Thyroid gland (tissue), 4 donors: ENCODE data around the gene CMTM3. TPM values are rescaled to one million over a fixed set of nuclear protein-coding genes. Genes with fewer than 3 reads are reported as not detected.

Experiments
- DNase-seq, 2 donors: peaks; one replicate each; pipeline ENCODE4 v3.0.0-alpha.2; 2019
- H3K27ac ChIP-seq, 3 donors: fragments of 200-600 bp; sonication (generic); 1 replicate in 2 of 3; 2 replicates in 1 of 3; pipeline ENCODE4 v1.5.1; 2016 to 2019; ENCODE audit warnings: mild to moderate bottlenecking in 1 of 3, moderate library complexity in 1 of 3
- H3K27me3 ChIP-seq: fragments of 200-600 bp; sonication (generic); one replicate; pipeline ENCODE4 v1.5.1; 2019
- H3K36me3 ChIP-seq, 2 donors: fragments of 200-600 bp; sonication (generic); one replicate each; pipeline ENCODE4 v1.5.1; 2016 to 2019
- H3K4me1 ChIP-seq, 2 donors: fragments of 200-600 bp; sonication (generic); one replicate each; pipeline ENCODE4 v1.5.1; 2017 to 2019
- H3K4me3 ChIP-seq, 3 donors: fragments of 200-600 bp; sonication (generic); replicated peaks in 1 of 3; 1 replicate in 2 of 3; 2 replicates in 1 of 3; pipeline ENCODE4 v1.5.1; 2016; ENCODE audit warnings: mild to moderate bottlenecking in 1 of 3
- H3K9me3 ChIP-seq: fragments of 200-600 bp; sonication (generic); one replicate; pipeline ENCODE4 v1.5.1; 2017
- POLR2A ChIP-seq, 2 donors: fragments of 450-650 bp; IDR thresholded peaks; one replicate each; pipeline ENCODE4 v1.6.1; 2017; ENCODE audit warnings: antibody characterized with exemption in 2 of 2, mild to moderate bottlenecking in 2 of 2, moderate library complexity in 1 of 2
- WGBS, 2 donors: methylation state at CpG; one replicate each; pipeline ENCODE4 v1.1.5; 2017; 5-methylcytosine and 5-hydroxymethylcytosine counted together
- intact Hi-C: fragments of 100-400 bp; cut with DNase I; formaldehyde crosslinking; loops from one replicate; pipeline ENCODE4 v1.15.1; 2023
- total RNA-seq, 4 donors: library from RNA; depleted of rRNA; stranded (reverse); fragments of >200 nt; gene quantifications; one replicate each; pipeline ENCODE4 v1.2.3, GENCODE V29; 2016
- TF ChIP-seq, protein P1 (sequence below), 6 experiments: fragments of 200-600 bp in 3 of 6; fragments of 450-650 bp in 3 of 6; sonication (generic) in 3 of 6; IDR thresholded peaks; one replicate each; pipeline ENCODE4 v1.5.1; 2016 to 2019; ENCODE audit warnings: antibody characterized with exemption in 6 of 6, mild to moderate bottlenecking in 2 of 6, inconsistent platforms in 1 of 6, moderate library complexity in 1 of 6

The CMTM3 gene
- total RNA-seq, 4 donors from 2014 or later = 5.9 to 32.0 (median 21.3) TPM

DNA sequence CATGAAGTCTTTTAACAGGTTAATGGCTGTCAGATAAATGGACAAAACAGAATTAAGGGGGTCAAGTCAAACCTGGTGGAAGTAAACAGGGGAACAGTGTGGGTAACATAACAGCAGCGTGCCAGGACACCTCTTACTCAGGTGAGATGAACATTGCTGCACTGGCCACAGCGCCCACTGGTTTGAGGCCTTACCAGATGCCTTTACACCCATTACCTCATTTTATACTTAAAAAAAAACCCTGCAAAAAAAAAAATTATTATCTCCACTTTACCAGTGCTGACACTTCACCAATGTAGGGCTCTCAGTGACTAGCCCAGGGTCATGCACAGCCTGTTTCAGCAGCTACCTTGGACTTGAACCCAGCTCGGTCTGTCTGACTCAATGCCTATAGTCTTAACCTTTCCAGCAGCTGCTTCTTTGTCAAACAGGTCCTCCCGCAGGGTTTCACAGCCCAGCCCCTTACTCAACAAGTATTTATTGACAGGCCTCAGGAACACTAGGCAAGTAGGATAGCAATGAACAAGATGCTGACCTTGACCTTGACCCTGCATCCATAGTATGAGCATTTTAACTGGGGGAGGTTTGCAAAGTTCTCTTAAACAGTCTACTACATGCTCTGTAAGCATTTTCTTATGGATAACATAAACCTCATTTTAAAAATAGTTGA is 30.2 kb downstream of the CMTM3 start:
- WGBS, 2 donors = 93 to 95% methylated on average over 4 of the region's 4 CpGs
- no peak overlapping the region for H3K4me3 ChIP-seq

GRCh38 chr16:66635406-66635805 is 30.9 kb downstream of the CMTM3 start:
- Histone ChIP-seq H3K36me3 (no peaks in the 10 kb centered on the region), H3K4me3 (no peak overlapping the region), H3K9me3 (no peaks in the 10 kb centered on the region), H3K4me1 (peaks cover 13 to 22% of the 10 kb centered on the region in 2 donors), H3K27me3 (no peaks in the 10 kb centered on the region), H3K27ac (no peak overlapping the region)
- intact Hi-C loops = no loop called here
- TF ChIP-seq, protein P1, sequence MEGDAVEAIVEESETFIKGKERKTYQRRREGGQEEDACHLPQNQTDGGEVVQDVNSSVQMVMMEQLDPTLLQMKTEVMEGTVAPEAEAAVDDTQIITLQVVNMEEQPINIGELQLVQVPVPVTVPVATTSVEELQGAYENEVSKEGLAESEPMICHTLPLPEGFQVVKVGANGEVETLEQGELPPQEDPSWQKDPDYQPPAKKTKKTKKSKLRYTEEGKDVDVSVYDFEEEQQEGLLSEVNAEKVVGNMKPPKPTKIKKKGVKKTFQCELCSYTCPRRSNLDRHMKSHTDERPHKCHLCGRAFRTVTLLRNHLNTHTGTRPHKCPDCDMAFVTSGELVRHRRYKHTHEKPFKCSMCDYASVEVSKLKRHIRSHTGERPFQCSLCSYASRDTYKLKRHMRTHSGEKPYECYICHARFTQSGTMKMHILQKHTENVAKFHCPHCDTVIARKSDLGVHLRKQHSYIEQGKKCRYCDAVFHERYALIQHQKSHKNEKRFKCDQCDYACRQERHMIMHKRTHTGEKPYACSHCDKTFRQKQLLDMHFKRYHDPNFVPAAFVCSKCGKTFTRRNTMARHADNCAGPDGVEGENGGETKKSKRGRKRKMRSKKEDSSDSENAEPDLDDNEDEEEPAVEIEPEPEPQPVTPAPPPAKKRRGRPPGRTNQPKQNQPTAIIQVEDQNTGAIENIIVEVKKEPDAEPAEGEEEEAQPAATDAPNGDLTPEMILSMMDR (IDR thresholded peaks at IDR 0.05) = no peak
- TF ChIP-seq POLR2A (IDR thresholded peaks at IDR 0.05) = no peak
- no peak for DNase-seq
- WGBS, 2 donors = 90 to 91% methylated on average over 5 to 6 of the region's 6 CpGs

More for the DNA sequence above, 30.2 kb downstream of the CMTM3 start:
- no peak for DNase-seq
- Histone ChIP-seq H3K27me3 (no peaks in the 10 kb centered on the region), H3K27ac (no peak overlapping the region), H3K4me1 (peaks cover 13 to 20% of the 10 kb centered on the region in 2 donors), H3K36me3 (no peaks in the 10 kb centered on the region), H3K9me3 (no peaks in the 10 kb centered on the region)
- TF ChIP-seq, protein P1 (IDR thresholded peaks at IDR 0.05) = no peak
- no peak for TF ChIP-seq POLR2A (IDR thresholded peaks at IDR 0.05)
- intact Hi-C loops = no loop called here

DNA sequence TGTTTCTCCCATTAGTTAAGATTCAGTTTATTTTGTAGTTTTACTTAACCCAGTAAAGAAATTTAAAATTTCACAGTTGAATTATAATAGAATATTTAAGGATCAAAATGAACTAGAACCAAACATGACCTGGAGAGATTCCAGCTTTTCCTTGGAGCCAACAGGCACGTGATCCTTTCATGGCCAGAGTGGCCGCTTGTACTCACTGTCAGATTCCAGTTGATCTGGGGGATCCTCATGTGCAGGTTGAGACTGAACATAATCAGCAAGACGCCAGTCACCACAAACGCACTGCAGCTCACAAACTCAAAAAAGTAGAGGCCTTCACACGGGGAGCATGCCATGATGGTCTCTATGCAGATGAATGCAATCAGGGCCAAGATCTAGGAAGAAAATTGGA is 31.7 kb downstream of the CMTM3 start:
- WGBS, 2 donors = 71 to 73% methylated on average over 5 of the region's 5 CpGs
- H3K27me3 ChIP-seq = no peaks in the 10 kb centered on the region
- TF ChIP-seq, protein P1 (IDR thresholded peaks at IDR 0.05) = no peak
- no peak for TF ChIP-seq POLR2A (IDR thresholded peaks at IDR 0.05)

GRCh38 chr16:66637806-66638205 is 33.3 kb downstream of the CMTM3 start:
- Histone ChIP-seq H3K4me3 (no peak overlapping the region), H3K27ac (no peak overlapping the region), H3K36me3 (no peaks in the 10 kb centered on the region), H3K9me3 (no peaks in the 10 kb centered on the region), H3K27me3 (no peaks in the 10 kb centered on the region), H3K4me1 (peaks cover 5 to 17% of the 10 kb centered on the region in 2 donors)
- intact Hi-C loops = no loop called here
- 90 to 98% methylated on average over 3 of the region's 3 CpGs for WGBS, 2 donors
- DNase-seq = no peak
- no peak for TF ChIP-seq POLR2A (IDR thresholded peaks at IDR 0.05)
- TF ChIP-seq, protein P1 (IDR thresholded peaks at IDR 0.05) = no peak

More for the DNA sequence above, 31.7 kb downstream of the CMTM3 start:
- Histone ChIP-seq H3K27ac (peak overlapping the region in 1 of 3 donors; percentile 43), H3K9me3 (no peaks in the 10 kb centered on the region), H3K36me3 (no peaks in the 10 kb centered on the region), H3K4me1 (peaks cover 13 to 25% of the 10 kb centered on the region in 2 donors), H3K4me3 (no peak overlapping the region)
- intact Hi-C loops = no loop called here
- DNase-seq = peak; percentile 23 to 30

DNA sequence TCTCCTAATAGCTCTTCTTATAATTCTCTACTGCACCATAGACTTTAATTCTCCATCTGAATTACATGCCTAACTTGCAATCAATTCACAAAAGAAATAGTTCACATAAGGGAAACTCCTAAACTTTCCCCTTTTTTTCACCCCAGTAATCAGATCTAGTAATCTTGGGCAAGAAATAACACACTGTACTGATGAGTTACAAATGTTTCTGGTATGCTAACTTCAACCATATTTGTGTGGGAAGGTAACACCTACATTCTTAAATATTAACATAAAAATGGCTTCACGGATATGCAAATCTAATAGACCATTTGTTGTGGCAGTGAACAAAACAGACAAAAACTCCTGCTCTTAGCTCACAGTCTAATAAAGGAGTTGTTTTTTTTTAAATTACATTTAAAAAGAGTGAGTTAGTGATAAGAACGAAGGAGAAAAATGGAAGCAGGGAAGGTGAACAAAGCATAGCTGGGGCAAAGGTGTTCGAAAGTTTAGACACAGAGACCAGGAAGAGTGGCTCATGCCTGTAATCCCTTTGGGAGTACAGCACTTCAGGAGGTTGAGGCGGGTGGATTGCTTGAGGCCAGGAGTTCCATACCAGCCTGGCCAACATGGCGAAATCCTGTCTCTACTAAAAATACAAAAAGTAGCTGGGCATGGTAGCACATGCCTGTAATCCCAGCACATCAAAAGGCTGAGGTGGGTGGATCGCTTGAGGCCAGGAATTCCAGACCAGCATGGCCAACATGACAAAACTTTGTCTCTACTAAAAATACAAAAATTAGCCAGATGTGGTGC is 34.8 kb downstream of the CMTM3 start:
- DNase-seq = no peak
- no peaks in the 10 kb centered on the region for H3K9me3 ChIP-seq
- peaks cover 5 to 16% of the 10 kb centered on the region in 2 donors for H3K4me1 ChIP-seq
- H3K36me3 ChIP-seq = no peaks in the 10 kb centered on the region
- no peaks in the 10 kb centered on the region for H3K27me3 ChIP-seq
- WGBS, 2 donors = 87 to 93% methylated on average over 6 of the region's 6 CpGs
- no peak for TF ChIP-seq POLR2A (IDR thresholded peaks at IDR 0.05)
- TF ChIP-seq, protein P1 (IDR thresholded peaks at IDR 0.05) = no peak
- intact Hi-C loops = no loop called here
- no peak overlapping the region for H3K4me3 ChIP-seq
- H3K27ac ChIP-seq = no peak overlapping the region
